Adrenal gland (tissue), 5 donors: Measurements from ENCODE around the gene FOXP2.

Experiments
- CTCF ChIP-seq, 6 experiments: fragments of 450-650 bp in 4 of 6; fragments of 200-600 bp in 2 of 6; sonication (generic) in 1 of 6; IDR thresholded peaks; 1 replicate in 5 of 6; 2 replicates in 1 of 6; pipeline versions ENCODE4 v1.5.1 to v1.8.0; 2016 to 2021; ENCODE audit warnings: antibody characterized with exemption in 6 of 6, mild to moderate bottlenecking in 2 of 6, moderate library complexity in 1 of 6
- POLR2A ChIP-seq, 2 donors: fragments of 450-650 bp; IDR thresholded peaks; one replicate each; pipeline ENCODE4 v1.6.1; 2017; ENCODE audit warnings: antibody characterized with exemption in 2 of 2, mild to moderate bottlenecking in 2 of 2, moderate library complexity in 1 of 2
- donor health status: DM: no; HTN: no; CAD: no.

DNA sequence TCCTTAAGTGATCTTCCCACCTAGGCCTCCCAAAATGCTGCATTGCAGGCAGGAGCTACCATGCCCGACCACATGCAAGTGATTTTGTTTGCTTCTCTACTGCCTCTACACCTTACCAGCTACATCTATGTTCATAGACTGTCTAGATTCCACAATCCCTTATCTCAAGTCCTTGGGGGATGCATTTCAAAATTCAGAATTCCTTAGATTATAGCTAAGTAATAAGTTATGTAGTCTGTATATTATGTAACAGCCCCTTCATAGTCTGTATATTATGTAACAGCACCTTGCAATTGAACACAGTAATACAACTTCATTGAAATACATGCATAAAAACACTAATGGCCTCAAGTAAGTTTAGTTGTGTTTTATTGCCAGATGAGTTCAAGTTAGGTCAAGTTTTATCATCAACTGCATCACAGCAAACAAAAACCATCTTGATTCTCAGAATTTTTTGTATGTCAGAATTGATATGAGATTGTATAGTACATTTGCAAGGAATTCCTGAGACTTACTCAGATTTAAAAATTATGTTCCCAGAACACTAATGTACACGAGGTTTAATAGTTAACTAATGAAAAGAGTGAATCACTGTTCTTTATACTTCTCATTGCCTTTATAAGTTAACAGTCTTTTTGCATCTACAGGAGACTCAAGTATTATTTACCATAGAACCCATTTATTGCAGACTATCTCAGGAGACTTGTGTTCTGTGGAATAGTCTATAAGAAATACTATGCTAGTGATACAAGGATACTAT is 11.6 kb upstream of the FOXP2 start:
- no peak for TF ChIP-seq CTCF (IDR thresholded peaks at IDR 0.05)
- no peak for TF ChIP-seq POLR2A (IDR thresholded peaks at IDR 0.05)
